Stomach (tissue), 4 donors: ENCODE measurements around the gene EN1.

ENCODE experiments used
- POLR2A ChIP-seq, 4 donors: fragments of 450-650 bp; IDR thresholded peaks; one replicate each; pipeline ENCODE4 v1.6.1; 2016; ENCODE audit warnings: antibody characterized with exemption in 4 of 4, control low read depth in 2 of 4, mild to moderate bottlenecking in 1 of 4, moderate library complexity in 1 of 4
- TF ChIP-seq, protein P1 (sequence below), 7 experiments: fragments of 450-650 bp in 4 of 7; fragments of 200-600 bp in 3 of 7; sonication (generic) in 3 of 7; IDR thresholded peaks; one replicate each; pipeline ENCODE4 v1.5.1; 2016 to 2019; ENCODE audit warnings: antibody characterized with exemption in 7 of 7, control low read depth in 2 of 7, mild to moderate bottlenecking in 1 of 7

DNA sequence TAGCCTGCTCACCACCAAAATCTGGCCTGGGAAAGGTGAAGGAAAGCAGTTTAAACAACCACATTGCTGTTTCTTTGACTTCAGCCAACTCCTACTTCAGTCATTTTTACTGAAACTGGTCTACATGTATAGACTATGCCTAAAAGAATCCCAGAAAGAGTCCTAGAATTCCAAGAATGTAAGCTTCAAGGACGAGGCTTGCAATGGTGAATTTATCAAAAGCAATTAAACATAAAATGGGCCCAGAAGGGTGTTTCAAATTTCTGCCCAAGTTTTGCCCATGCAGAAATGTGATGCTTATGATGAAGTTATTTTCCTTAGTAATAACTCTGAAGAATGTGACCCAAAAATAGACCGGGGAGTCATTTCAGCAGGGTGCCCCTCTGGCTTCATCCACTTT is 16.6 kb downstream of the EN1 start:
- TF ChIP-seq, protein P1, sequence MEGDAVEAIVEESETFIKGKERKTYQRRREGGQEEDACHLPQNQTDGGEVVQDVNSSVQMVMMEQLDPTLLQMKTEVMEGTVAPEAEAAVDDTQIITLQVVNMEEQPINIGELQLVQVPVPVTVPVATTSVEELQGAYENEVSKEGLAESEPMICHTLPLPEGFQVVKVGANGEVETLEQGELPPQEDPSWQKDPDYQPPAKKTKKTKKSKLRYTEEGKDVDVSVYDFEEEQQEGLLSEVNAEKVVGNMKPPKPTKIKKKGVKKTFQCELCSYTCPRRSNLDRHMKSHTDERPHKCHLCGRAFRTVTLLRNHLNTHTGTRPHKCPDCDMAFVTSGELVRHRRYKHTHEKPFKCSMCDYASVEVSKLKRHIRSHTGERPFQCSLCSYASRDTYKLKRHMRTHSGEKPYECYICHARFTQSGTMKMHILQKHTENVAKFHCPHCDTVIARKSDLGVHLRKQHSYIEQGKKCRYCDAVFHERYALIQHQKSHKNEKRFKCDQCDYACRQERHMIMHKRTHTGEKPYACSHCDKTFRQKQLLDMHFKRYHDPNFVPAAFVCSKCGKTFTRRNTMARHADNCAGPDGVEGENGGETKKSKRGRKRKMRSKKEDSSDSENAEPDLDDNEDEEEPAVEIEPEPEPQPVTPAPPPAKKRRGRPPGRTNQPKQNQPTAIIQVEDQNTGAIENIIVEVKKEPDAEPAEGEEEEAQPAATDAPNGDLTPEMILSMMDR (IDR thresholded peaks at IDR 0.05) = no peak
- TF ChIP-seq POLR2A (IDR thresholded peaks at IDR 0.05) = no peak
